PC-9 (cell line): ENCODE results near the gene FGF14. TPM values are rescaled to one million over a fixed set of nuclear protein-coding genes. Genes with fewer than 3 reads are reported as not detected.
A peak's percentile ranks its signal among the peaks of the same experiment; 100 is the strongest.

ENCODE experiments used
- BruUV-seq: library from RNA; stranded (reverse); fragments of 400-500 nt; replicated peaks from 2 replicates; lab custom pipeline; 2021; lab: Mats Ljungman, UMichigan
- CTCF ChIA-PET: fragments of 300-600 bp; sonication (Branson Sonifier 250); formaldehyde crosslinking; loops from one replicate; lab custom pipeline; 2022; ENCODE audit warnings: antibody characterized with exemption; lab: Charles Lee
- POLR2A ChIA-PET: fragments of 300-600 bp; sonication (Branson Sonifier 250); formaldehyde crosslinking; loops from one replicate; lab custom pipeline; 2022; ENCODE audit warnings: antibody characterized with exemption; ENCODE audit not compliant: unreplicated experiment; lab: Charles Lee
- DNase-seq, 2 experiments: peaks; one replicate each; pipeline versions ENCODE4 v3.0.0 to v3.0.0-alpha.2; 2015 to 2022; ENCODE audit warnings: mixed read lengths in 1 of 2
- H2AFZ ChIP-seq: fragments of 200-600 bp; sonication (generic); 2 replicates; pipeline ENCODE4 v1.8.1; 2017; ENCODE audit warnings: antibody characterized with exemption
- H3F3A ChIP-seq: fragments of 200-600 bp; sonication (generic); 2 replicates; pipeline ENCODE4 v1.8.1; 2017; ENCODE audit warnings: antibody characterized with exemption, mild to moderate bottlenecking, low read depth; ENCODE audit not compliant: insufficient read depth
- H3K27ac ChIP-seq: fragments of 200-600 bp; sonication (generic); 2 replicates; pipeline ENCODE4 v1.6.1; 2016; ENCODE audit warnings: mixed run types
- H3K27me3 ChIP-seq: fragments of 200-600 bp; sonication (generic); 2 replicates; pipeline ENCODE4 v1.6.1; 2016; ENCODE audit warnings: low read depth, mixed run types; ENCODE audit not compliant: insufficient read depth
- H3K36me3 ChIP-seq: fragments of 200-600 bp; sonication (generic); 2 replicates; pipeline ENCODE4 v1.6.1; 2016; ENCODE audit warnings: low read depth, mixed run types
- H3K4me1 ChIP-seq: fragments of 200-600 bp; sonication (generic); replicated peaks from 2 replicates; pipeline ENCODE4 v1.6.1; 2016; ENCODE audit warnings: mixed run types; ENCODE audit not compliant: insufficient read depth
- H3K4me2 ChIP-seq: fragments of 200-600 bp; sonication (generic); 2 replicates; pipeline ENCODE4 v1.6.1; 2017; ENCODE audit warnings: mixed run types
- H3K4me3 ChIP-seq: fragments of 200-600 bp; sonication (generic); 2 replicates; pipeline ENCODE4 v1.6.1; 2016; ENCODE audit warnings: mixed run types
- H3K79me2 ChIP-seq: fragments of 200-600 bp; sonication (generic); 2 replicates; pipeline ENCODE4 v1.6.1; 2017; ENCODE audit warnings: low read depth, mixed run types
- H3K9me2 ChIP-seq: fragments of 200-600 bp; sonication (generic); 2 replicates; pipeline ENCODE4 v1.8.1; 2017; ENCODE audit warnings: mild to moderate bottlenecking; ENCODE audit not compliant: insufficient read depth
- H3K9me3 ChIP-seq: fragments of 200-600 bp; sonication (generic); 2 replicates; pipeline ENCODE4 v1.8.1; 2016; ENCODE audit warnings: low read depth; ENCODE audit not compliant: insufficient read depth
- H4K20me1 ChIP-seq: fragments of 200-600 bp; sonication (generic); 2 replicates; pipeline ENCODE4 v1.8.1; 2017; ENCODE audit not compliant: insufficient read depth
- EZH2 ChIP-seq: fragments of 200-600 bp; sonication (generic); IDR thresholded peaks from 2 replicates; pipeline ENCODE4 v1.8.0; 2017; ENCODE audit warnings: antibody characterized with exemption, low read depth
- intact Hi-C: fragments of 100-400 bp; cut with micrococcal nuclease; formaldehyde crosslinking; loops from one replicate; pipeline ENCODE4 v1.10.0; 2022; ENCODE audit not compliant: unreplicated experiment
- total RNA-seq: library from RNA; stranded (reverse); gene quantifications from 2 replicates; pipeline ENCODE4 v1.2.3, GENCODE V29; 2021
- TF ChIP-seq, protein P1 (sequence below): fragments of 200-600 bp; sonication (generic); conservative IDR thresholded peaks from 2 replicates; pipeline ENCODE4 v1.6.1; 2017; ENCODE audit warnings: mixed run types, antibody characterized with exemption, mild to moderate bottlenecking, moderate library complexity

The FGF14 gene
- total RNA-seq, 1 experiment from 2014 or later = not detected

DNA sequence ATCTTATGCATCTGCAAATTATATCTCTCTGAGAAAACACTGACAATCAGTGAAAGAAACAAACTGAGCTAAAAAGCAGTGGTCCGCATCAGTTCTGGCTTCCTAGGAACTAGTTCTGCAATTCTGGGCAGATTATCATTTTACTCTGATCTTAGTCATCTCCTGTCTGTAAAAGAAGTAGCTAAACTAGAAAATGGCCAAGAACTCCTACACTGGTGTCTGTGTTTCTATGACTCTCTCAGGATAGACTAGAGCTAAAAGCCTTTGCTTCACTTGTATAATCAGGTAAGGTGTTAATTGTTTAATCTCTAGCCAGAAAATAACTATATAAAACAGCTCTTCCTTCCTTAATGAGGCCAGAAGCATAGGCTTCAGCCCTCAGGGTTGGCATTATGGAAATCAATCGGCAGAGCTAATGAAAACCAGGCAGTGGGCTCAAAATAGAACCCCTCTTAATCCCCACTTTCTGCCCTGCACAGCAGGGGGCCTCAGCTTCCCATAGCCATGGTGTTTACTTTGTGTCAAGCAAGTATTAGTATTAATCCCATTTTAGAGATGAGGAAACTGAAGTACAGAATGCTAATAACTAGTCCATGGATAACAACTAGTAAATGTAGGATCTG, 459.2 kb downstream of the FGF14 start:
- H3K9me2 ChIP-seq = no peaks in the 10 kb centered on the region
- no peak overlapping the region for H3K4me2 ChIP-seq
- no peaks in the 10 kb centered on the region for H3F3A ChIP-seq
- no peaks in the 10 kb centered on the region for H3K9me3 ChIP-seq
- 0 out of 2 replicates have a peak, but pooled peaks cover 4% of the 10 kb centered on the region for H3K27me3 ChIP-seq
- H3K27ac ChIP-seq = no peak overlapping the region
- BruUV-seq = no TSS peak
- H4K20me1 ChIP-seq = no peaks in the 10 kb centered on the region
- no peak overlapping the region for H3K4me3 ChIP-seq
- CTCF ChIA-PET = interaction anchor here (0.6 kb wide), 1 partner anchor 614 kb away, joined by 3 read pairs; no protein-coding TSS in a partner anchor
- POLR2A ChIA-PET = no interaction called here
- H3K36me3 ChIP-seq = no peaks in the 10 kb centered on the region
- intact Hi-C loops = loop anchor here (1.0 to 10.0 kb wide), 3 partner anchors 610 to 902 kb away; partner anchors contain the start of gene ERCC5
- H2AFZ ChIP-seq = no peak overlapping the region
- no peak for TF ChIP-seq EZH2
- TF ChIP-seq, protein P1, sequence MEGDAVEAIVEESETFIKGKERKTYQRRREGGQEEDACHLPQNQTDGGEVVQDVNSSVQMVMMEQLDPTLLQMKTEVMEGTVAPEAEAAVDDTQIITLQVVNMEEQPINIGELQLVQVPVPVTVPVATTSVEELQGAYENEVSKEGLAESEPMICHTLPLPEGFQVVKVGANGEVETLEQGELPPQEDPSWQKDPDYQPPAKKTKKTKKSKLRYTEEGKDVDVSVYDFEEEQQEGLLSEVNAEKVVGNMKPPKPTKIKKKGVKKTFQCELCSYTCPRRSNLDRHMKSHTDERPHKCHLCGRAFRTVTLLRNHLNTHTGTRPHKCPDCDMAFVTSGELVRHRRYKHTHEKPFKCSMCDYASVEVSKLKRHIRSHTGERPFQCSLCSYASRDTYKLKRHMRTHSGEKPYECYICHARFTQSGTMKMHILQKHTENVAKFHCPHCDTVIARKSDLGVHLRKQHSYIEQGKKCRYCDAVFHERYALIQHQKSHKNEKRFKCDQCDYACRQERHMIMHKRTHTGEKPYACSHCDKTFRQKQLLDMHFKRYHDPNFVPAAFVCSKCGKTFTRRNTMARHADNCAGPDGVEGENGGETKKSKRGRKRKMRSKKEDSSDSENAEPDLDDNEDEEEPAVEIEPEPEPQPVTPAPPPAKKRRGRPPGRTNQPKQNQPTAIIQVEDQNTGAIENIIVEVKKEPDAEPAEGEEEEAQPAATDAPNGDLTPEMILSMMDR = no peak
- DNase-seq = peak in 1 of 2 experiments; percentile 12
- H3K79me2 ChIP-seq = no peaks in the 10 kb centered on the region
- H3K4me1 ChIP-seq = no peaks in the 10 kb centered on the region

GRCh38 chr13:101942038-101942437, 459.8 kb downstream of the FGF14 start:
- BruUV-seq = no TSS peak
- no peaks in the 10 kb centered on the region for H3K4me1 ChIP-seq
- TF ChIP-seq EZH2 = no peak
- TF ChIP-seq, protein P1 = peak; percentile 77
- H3F3A ChIP-seq = no peaks in the 10 kb centered on the region
- H3K27me3 ChIP-seq = peaks cover 9% of the 10 kb centered on the region; the same call in 1 of the 2 replicates
- no peaks in the 10 kb centered on the region for H3K9me2 ChIP-seq
- intact Hi-C loops = loop anchor here (1.0 to 10.0 kb wide), 3 partner anchors 610 to 903 kb away; partner anchors contain the start of gene ERCC5
- no peak overlapping the region for H2AFZ ChIP-seq
- DNase-seq = peak in 1 of 2 experiments; percentile 45
- H3K9me3 ChIP-seq = no peaks in the 10 kb centered on the region
- H3K27ac ChIP-seq = no peak overlapping the region
- H4K20me1 ChIP-seq = no peaks in the 10 kb centered on the region
- H3K79me2 ChIP-seq = no peaks in the 10 kb centered on the region
- H3K4me2 ChIP-seq = no peak overlapping the region
- H3K4me3 ChIP-seq = no peak overlapping the region
- POLR2A ChIA-PET = no interaction called here
- H3K36me3 ChIP-seq = no peaks in the 10 kb centered on the region
- CTCF ChIA-PET = no interaction called here

DNA sequence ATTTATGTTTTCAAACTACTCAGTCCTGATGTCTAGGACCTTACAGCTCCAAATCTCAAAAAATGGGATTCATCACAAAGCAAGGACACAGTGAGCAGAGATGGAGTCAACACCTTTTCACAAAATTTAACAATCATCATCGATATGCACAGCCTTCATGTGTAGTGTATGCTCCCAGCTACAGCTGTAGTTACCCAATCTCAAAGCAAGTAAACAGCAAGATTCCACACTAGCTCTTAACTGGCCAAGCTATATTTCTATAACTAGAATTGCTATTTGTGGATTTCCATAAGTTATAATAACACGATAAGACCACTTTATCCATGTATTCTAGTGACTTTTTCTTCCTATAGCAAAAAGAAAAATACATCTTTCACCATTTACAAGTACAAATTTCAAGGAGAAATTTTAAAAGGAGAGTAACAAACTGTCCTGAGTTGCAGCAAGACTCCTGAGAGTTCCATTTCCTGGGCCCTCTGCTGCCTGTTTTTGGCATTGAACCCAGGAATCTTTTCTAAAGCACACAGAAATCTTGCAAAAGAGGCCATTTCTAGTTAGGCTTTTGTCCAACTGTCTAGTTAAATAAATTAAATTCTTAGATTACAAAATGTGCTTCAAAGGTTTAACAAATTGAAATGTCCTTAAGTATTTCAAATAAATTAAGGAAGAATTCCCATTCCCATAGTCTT, 460.6 kb downstream of the FGF14 start:
- no peak overlapping the region for H3K4me2 ChIP-seq
- H3K4me1 ChIP-seq = no peaks in the 10 kb centered on the region
- no peaks in the 10 kb centered on the region for H3K79me2 ChIP-seq
- no peak overlapping the region for H3K27ac ChIP-seq
- H4K20me1 ChIP-seq = no peaks in the 10 kb centered on the region
- no peaks in the 10 kb centered on the region for H3K9me3 ChIP-seq
- no TSS peak for BruUV-seq
- H3K27me3 ChIP-seq = peaks cover 13% of the 10 kb centered on the region
- H3K36me3 ChIP-seq = no peaks in the 10 kb centered on the region
- POLR2A ChIA-PET = no interaction called here
- TF ChIP-seq, protein P1 = peak; percentile 44
- TF ChIP-seq EZH2 = no peak
- intact Hi-C loops = loop anchor here (5.0 to 10.0 kb wide), 2 partner anchors 611 to 904 kb away; partner anchors contain the start of gene ERCC5
- no peaks in the 10 kb centered on the region for H3F3A ChIP-seq
- CTCF ChIA-PET = interaction anchor here (0.8 kb wide), 1 partner anchor 796 kb away, joined by 3 read pairs; no protein-coding TSS in a partner anchor
- H3K4me3 ChIP-seq = no peak overlapping the region
- no peaks in the 10 kb centered on the region for H3K9me2 ChIP-seq
- H2AFZ ChIP-seq = no peak overlapping the region
- DNase-seq = peak in 1 of 2 experiments; percentile 2
